Liver (tissue), 3 donors: ENCODE data around the gene TTC23.

ENCODE experiments used
- ATF3 ChIP-seq: IDR thresholded peaks from 2 replicates; pipeline ENCODE4 v1.6.1; 2016; ENCODE audit warnings: antibody characterized with exemption
- CTCF ChIP-seq: fragments of 150-350 bp; IDR thresholded peaks from 2 replicates; pipeline ENCODE4 v1.5.1; 2017; ENCODE audit warnings: improper control_type of control experiment, low read depth, low read length; ENCODE audit not compliant: missing input control
- FOXA1 ChIP-seq: IDR thresholded peaks from 2 replicates; pipeline ENCODE4 v1.6.1; 2016; ENCODE audit warnings: antibody characterized with exemption
- GABPA ChIP-seq, 2 donors: IDR thresholded peaks in 1 of 2; conservative IDR thresholded peaks in 1 of 2; 2 replicates each; pipeline ENCODE4 v1.6.1; 2016; ENCODE audit warnings: antibody characterized with exemption in 2 of 2, mild to moderate bottlenecking in 1 of 2, moderate library complexity in 1 of 2
- MAX ChIP-seq: IDR thresholded peaks from 2 replicates; pipeline ENCODE4 v1.6.1; 2016; ENCODE audit warnings: antibody characterized with exemption
- ZBTB33 ChIP-seq: IDR thresholded peaks from 2 replicates; pipeline ENCODE4 v1.6.1; 2016; ENCODE audit warnings: antibody characterized with exemption
- donor health status: healthy.
- donor health status: healthy.

- TF ChIP-seq ZBTB33 (no peak), FOXA1 (no peak), CTCF (no peak), ATF3 (no peak), GABPA (IDR thresholded peaks at IDR 0.05 in 1 of 2, conservative IDR thresholded peaks at IDR 0.05 in 1 of 2) (no peak), MAX (no peak)
Observed at GRCh38 chr15:99142562-99142961, 106.8 kb downstream of the TTC23 start.
